ENCODE results near the gene HACE1. TPM values are rescaled to one million over a fixed set of nuclear protein-coding genes. Genes with fewer than 3 reads are reported as not detected.
"Not testable (repeated sequence)": the region's sequence is repeated elsewhere in the genome, so short reads cannot be mapped to it uniquely, and the experiment has no call there.

The HACE1 gene
- total and polyA plus RNA-seq, 2 experiments from 2014 or later = 14.8 to 42.6 TPM

DNA sequence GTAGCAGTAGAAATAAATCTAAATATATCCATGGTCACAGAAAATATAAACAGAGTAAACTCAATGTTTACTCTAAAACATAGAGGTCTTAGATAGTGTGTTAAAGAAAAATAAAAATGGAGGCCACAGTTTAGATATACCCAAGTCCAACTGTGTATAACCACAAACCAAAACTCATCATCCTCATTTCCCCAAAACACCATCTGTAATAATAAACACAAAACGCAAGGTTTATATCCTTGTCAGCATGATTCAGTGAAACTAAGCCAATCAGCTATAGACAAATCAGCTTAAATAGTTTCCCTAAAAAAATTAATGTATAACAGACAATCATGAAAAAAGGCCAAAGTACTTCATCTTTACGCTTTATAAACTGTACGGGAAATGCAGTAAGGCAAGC is 2.7 kb upstream of the HACE1 start:
- H3K9me3 ChIP-seq (ENCODE audit: low read depth) = no peaks in the 10 kb centered on the region
- no peak overlapping the region for H3K4me3 ChIP-seq
- DNase-seq (ENCODE audit: low read depth in 1 of 2, low spot score in 1 of 2) = no peak
- H3K36me3 ChIP-seq = no peaks in the 10 kb centered on the region
- no peaks in the 10 kb centered on the region for H3K27me3 ChIP-seq
- TF ChIP-seq, protein P1, sequence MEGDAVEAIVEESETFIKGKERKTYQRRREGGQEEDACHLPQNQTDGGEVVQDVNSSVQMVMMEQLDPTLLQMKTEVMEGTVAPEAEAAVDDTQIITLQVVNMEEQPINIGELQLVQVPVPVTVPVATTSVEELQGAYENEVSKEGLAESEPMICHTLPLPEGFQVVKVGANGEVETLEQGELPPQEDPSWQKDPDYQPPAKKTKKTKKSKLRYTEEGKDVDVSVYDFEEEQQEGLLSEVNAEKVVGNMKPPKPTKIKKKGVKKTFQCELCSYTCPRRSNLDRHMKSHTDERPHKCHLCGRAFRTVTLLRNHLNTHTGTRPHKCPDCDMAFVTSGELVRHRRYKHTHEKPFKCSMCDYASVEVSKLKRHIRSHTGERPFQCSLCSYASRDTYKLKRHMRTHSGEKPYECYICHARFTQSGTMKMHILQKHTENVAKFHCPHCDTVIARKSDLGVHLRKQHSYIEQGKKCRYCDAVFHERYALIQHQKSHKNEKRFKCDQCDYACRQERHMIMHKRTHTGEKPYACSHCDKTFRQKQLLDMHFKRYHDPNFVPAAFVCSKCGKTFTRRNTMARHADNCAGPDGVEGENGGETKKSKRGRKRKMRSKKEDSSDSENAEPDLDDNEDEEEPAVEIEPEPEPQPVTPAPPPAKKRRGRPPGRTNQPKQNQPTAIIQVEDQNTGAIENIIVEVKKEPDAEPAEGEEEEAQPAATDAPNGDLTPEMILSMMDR (IDR thresholded peaks at IDR 0.05; ENCODE audit: low read depth, low read length) = no peak
- peaks cover 8% of the 10 kb centered on the region for H3K4me1 ChIP-seq (ENCODE audit: low read depth)
- H3K27ac ChIP-seq = no peak overlapping the region

DNA sequence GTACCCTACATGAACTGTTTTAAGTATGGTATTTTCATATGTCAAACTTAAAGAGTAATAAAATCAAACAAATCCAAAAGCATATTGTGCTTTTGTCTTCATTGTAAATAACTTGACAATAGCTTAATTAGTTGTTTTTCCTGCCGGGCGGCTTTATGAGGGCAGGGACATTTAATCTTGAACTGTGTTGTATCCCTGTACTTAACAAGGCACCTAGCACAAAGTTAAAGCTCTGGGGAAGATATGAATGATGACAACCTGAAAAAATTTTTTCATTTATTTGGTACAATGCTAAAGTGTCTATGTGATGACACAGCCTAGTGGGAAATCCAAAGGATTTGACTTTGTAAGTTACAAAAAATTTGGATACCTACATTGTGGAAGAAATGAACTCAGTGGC is 502 bp upstream of the HACE1 start:
- no peaks in the 10 kb centered on the region for H3K36me3 ChIP-seq
- no peaks in the 10 kb centered on the region for H3K27me3 ChIP-seq
- TF ChIP-seq, protein P1 (IDR thresholded peaks at IDR 0.05; ENCODE audit: low read depth, low read length) = no peak
- DNase-seq (ENCODE audit: low read depth in 1 of 2, low spot score in 1 of 2) = no peak
- no peaks in the 10 kb centered on the region for H3K9me3 ChIP-seq (ENCODE audit: low read depth)
- H3K27ac ChIP-seq = no peak overlapping the region
- H3K4me1 ChIP-seq (ENCODE audit: low read depth) = peaks cover 8% of the 10 kb centered on the region
- H3K4me3 ChIP-seq = peak overlapping the region; percentile 89

DNA sequence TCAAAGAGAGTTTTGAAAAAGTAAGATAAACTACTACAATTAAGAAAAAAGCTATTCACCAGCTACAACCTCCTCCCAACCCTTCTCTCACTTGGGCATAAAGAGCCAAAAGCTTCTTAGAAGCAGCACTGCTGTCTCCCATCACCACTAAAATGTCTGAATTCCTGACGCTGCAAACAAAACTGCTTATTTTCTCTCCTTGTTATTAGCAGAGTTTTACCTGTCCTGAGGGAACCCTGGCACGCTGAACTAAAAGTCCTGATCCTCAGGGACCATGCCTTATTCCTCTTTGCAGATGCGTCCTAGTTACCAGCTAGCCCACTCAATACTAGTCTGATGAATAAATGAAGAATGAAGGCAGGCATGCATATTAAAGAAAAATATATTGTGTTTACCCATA is 1.1 kb downstream of the HACE1 start:
- Histone ChIP-seq H3K9me3 (ENCODE audit: low read depth) (no peaks in the 10 kb centered on the region), H3K27ac (no peak overlapping the region), H3K4me3 (peak overlapping the region; percentile 89), H3K27me3 (no peaks in the 10 kb centered on the region), H3K36me3 (no peaks in the 10 kb centered on the region), H3K4me1 (ENCODE audit: low read depth) (peaks cover 8% of the 10 kb centered on the region)
- TF ChIP-seq, protein P1 (IDR thresholded peaks at IDR 0.05; ENCODE audit: low read depth, low read length) = no peak
- peak; percentile 0 to 3 for DNase-seq (ENCODE audit: low read depth in 1 of 2, low spot score in 1 of 2)

DNA sequence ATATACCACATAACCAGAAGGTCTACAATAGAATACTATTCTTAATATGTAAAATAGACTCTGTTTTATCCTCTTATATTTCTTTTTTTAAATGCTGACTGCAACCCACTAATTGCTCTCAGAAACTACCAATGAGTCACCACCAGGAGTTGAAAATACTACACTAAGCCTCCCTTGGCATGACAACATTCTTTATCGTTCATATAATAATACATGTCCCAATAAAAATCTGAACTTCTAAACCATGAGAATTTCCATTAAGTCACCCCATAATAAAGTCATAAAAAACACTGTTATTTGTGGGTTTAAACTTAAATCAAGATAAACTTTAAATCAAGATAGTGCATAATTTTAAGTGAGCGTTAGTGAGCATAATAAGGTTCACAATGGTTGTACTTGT is 4.2 kb downstream of the HACE1 start:
- Histone ChIP-seq H3K27ac (no peak overlapping the region), H3K36me3 (no peaks in the 10 kb centered on the region), H3K4me1 (ENCODE audit: low read depth) (peaks cover 8% of the 10 kb centered on the region), H3K4me3 (no peak overlapping the region), H3K9me3 (ENCODE audit: low read depth) (no peaks in the 10 kb centered on the region), H3K27me3 (no peaks in the 10 kb centered on the region)
- TF ChIP-seq, protein P1 (IDR thresholded peaks at IDR 0.05; ENCODE audit: low read depth, low read length) = no peak
- DNase-seq (ENCODE audit: low read depth in 1 of 2, low spot score in 1 of 2) = peak in 1 of 2 donors; percentile 12

DNA sequence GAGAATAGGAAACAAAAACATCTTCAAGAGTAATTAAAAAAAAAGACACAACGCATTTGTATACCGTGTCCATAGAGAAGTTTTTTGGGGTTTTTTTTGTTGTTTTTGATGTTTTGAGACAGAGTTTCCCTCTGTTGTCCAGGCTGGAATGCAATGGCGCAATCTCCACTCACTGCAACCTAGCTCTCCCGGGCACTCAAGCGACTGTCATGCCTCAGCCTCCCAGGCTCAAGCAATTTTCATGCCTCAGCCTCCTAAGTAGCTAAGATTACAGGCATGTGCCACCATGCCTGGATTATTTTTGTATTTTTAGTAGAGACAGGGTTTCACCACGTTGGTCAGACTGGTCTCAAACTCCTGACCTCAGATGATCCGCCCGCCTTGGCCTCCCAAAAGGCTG is 12.0 kb downstream of the HACE1 start:
- H3K4me3 ChIP-seq; H3K27me3 ChIP-seq; H3K27ac ChIP-seq; H3K4me1 ChIP-seq (ENCODE audit: low read depth); H3K9me3 ChIP-seq (ENCODE audit: low read depth): not testable (repeated sequence)
- DNase-seq (ENCODE audit: low read depth in 1 of 2, low spot score in 1 of 2) = peak in 1 of 2 donors; percentile 7
- H3K36me3 ChIP-seq = peaks cover 10% of the 10 kb centered on the region

DNA sequence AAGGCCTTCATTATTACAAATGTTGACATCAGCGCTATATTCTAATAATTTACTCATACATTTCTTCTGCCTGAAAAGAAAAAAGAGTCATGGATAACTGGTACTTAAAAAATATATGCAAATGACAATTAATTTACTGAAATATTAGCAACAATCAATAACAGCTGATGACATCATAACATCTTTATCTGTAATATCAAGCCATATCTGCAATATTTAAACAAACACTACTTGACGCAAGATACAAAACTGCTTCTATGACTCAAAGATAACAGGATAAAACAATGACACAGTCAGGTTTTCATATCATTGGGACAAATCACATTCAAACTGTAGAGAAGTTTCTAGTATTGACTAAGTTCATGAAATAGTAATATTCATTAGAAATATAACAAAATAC is 16.5 kb downstream of the HACE1 start:
- Histone ChIP-seq H3K36me3 (peaks cover 11% of the 10 kb centered on the region), H3K27me3 (no peaks in the 10 kb centered on the region), H3K27ac (no peak overlapping the region), H3K4me3 (no peak overlapping the region), H3K4me1 (ENCODE audit: low read depth) (no peaks in the 10 kb centered on the region), H3K9me3 (ENCODE audit: low read depth) (no peaks in the 10 kb centered on the region)
- TF ChIP-seq, protein P1 (IDR thresholded peaks at IDR 0.05; ENCODE audit: low read depth, low read length) = no peak
- DNase-seq (ENCODE audit: low read depth in 1 of 2, low spot score in 1 of 2) = no peak
